Nephron (organoid): ENCODE measurements around the gene RAB20.

Source experiments
- H3K27ac Mint-ChIP-seq, 3 experiments: 2 replicates each; pipeline ENCODE4 v1.8.0; 2020; ENCODE audit warnings: mixed read lengths in 3 of 3, mild to moderate bottlenecking in 2 of 3, moderate library complexity in 1 of 3
- H3K27me3 Mint-ChIP-seq: 2 replicates; pipeline ENCODE4 v1.8.0; 2021; ENCODE audit warnings: low read depth, mild to moderate bottlenecking, moderate library complexity, mixed read lengths
- H3K36me3 Mint-ChIP-seq: 2 replicates; pipeline ENCODE4 v1.8.0; 2020; ENCODE audit warnings: low read depth, mixed read lengths
- H3K4me1 Mint-ChIP-seq: 2 replicates; pipeline ENCODE4 v1.8.0; 2020; ENCODE audit warnings: mixed read lengths
- H3K4me3 Mint-ChIP-seq, 3 experiments: 2 replicates each; pipeline ENCODE4 v1.8.0; 2020; ENCODE audit warnings: mild to moderate bottlenecking in 3 of 3, mixed read lengths in 3 of 3, moderate library complexity in 2 of 3
- H3K9me3 Mint-ChIP-seq: 2 replicates; pipeline ENCODE4 v1.8.0; 2020; ENCODE audit warnings: mixed read lengths
- TF ChIP-seq, protein P1 (sequence below), 3 experiments: fragments of 200-600 bp; sonication (generic); IDR thresholded peaks; one replicate each; pipeline ENCODE4 v1.5.0; 2021; ENCODE audit warnings: antibody characterized with exemption in 3 of 3; ENCODE audit not compliant: unreplicated experiment in 3 of 3

RAB20 gene

DNA sequence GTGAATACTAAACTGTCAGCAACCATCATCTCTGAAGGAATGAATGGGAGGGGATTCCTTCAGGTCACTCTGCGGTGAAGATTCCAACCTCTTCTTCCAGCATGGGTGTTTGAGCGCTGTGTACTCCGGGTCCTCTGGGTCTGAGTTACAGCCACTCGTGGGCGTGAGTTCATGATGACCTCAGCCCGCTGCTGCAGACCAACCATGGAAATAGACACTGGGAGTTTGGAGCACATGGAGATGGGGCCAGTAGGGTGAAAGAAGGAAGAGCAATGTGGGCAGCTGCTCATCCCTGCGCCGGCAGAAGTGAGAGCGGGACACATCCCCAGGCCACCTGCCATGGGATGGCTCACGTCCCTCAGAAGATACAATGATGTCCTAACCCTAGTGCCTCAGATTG is 16.8 kb upstream of the RAB20 start:
- Mint-ChIP-seq H3K9me3 (no peaks in the 10 kb centered on the region), H3K4me3 (no peak overlapping the region), H3K27me3 (peaks cover 12% of the 10 kb centered on the region), H3K4me1 (no peaks in the 10 kb centered on the region), H3K27ac (no peak overlapping the region), H3K36me3 (no peaks in the 10 kb centered on the region)
- TF ChIP-seq, protein P1, sequence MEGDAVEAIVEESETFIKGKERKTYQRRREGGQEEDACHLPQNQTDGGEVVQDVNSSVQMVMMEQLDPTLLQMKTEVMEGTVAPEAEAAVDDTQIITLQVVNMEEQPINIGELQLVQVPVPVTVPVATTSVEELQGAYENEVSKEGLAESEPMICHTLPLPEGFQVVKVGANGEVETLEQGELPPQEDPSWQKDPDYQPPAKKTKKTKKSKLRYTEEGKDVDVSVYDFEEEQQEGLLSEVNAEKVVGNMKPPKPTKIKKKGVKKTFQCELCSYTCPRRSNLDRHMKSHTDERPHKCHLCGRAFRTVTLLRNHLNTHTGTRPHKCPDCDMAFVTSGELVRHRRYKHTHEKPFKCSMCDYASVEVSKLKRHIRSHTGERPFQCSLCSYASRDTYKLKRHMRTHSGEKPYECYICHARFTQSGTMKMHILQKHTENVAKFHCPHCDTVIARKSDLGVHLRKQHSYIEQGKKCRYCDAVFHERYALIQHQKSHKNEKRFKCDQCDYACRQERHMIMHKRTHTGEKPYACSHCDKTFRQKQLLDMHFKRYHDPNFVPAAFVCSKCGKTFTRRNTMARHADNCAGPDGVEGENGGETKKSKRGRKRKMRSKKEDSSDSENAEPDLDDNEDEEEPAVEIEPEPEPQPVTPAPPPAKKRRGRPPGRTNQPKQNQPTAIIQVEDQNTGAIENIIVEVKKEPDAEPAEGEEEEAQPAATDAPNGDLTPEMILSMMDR (IDR thresholded peaks at IDR 0.05; ENCODE audit: unreplicated experiment in 3 of 3), result no peak

DNA sequence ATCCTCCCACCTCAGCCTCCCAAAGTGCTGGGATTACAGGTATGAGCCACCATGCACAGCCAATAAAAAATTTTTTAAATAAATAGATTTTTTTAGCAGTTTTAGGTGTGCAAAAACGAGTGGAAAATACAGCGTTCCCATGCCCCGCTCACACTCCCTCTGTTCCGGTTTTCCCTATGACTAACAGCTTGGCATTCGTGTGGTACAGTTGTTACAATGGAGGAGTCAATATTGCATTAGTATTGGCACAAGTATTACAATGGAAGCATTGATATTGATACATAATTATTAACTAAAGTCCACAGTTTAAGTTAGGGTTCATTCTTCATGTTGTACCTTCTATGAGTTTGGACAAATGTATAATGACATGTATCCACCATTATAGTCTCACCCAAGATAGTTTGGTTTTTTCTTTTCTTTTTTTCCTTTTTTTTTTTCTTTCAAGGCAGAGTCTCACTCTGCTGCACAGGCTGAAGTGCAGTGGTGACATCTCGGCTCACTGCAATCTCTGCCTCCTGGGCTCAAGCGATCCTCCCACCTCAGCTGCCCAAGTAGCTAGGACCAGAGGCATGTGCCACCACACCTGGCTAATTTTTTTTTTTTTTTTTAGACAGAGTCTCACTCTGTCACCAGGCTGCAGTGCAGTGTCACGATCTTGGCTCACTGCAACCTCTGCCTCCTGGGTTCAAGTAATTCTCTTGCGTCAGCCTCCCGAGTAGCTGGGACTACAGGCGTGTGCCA is 15.4 kb upstream of the RAB20 start:
- Mint-ChIP-seq H3K27ac (no peak overlapping the region), H3K4me1 (no peaks in the 10 kb centered on the region), H3K36me3 (no peaks in the 10 kb centered on the region), H3K9me3 (no peaks in the 10 kb centered on the region), H3K27me3 (peaks cover 14% of the 10 kb centered on the region), H3K4me3 (no peak overlapping the region)
- TF ChIP-seq, protein P1 (IDR thresholded peaks at IDR 0.05; ENCODE audit: unreplicated experiment in 3 of 3), result no peak

DNA sequence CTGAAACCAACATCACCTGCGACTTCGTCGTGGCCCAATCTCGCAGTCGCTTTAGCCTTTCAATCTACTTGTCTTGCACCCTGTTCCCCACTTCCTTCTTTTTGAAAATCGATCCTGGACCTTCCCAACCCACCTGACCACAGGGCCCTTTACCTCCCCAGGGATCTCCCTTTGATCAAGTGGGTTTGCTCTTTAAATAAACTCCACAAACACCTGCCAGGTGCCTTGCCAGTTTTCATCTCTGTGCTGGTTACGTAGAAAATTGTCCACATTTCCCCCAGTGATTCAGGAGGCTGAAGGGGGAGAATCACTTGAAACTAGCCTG is 14.5 kb upstream of the RAB20 start:
- Mint-ChIP-seq H3K4me1 (no peaks in the 10 kb centered on the region), H3K27me3 (peaks cover 16% of the 10 kb centered on the region), H3K9me3 (no peaks in the 10 kb centered on the region), H3K36me3 (no peaks in the 10 kb centered on the region), H3K4me3 (no peak overlapping the region), H3K27ac (no peak overlapping the region)
- TF ChIP-seq, protein P1 (IDR thresholded peaks at IDR 0.05; ENCODE audit: unreplicated experiment in 3 of 3), result no peak

DNA sequence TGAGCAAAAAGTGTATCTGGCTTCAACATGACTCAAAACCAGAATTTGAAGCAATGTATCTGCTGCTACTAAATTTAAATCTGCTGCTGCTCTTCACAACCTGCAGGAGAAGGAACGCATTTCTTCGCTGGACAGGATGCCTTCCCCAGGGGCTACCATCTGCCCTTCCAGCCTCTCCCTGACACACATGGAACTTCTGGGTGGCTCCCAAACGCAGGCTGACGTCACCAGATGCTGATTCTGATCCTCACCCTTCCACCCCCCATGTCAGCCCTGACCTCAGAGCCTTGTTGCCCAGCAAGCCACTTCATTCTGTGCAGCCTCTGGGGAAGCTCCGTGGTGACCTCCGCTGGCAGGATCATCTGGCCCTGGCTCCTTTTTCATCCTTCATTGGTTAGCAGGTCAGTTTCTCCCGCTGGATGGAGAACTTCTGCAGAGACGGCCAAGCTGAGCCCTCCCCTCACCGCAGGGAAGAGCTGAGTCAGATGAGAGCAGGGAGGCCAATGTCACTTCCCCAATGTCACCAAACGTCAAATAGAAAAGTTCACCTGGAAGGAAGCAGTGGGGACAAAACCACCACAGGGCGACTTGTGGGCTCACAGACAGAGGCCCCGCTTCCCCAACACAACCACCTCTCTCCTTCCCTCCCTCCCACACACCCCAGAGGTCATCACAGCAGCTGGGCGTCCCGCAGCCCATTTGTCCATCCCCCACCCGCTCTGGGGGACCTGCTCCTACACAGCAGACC is 14.0 kb upstream of the RAB20 start:
- no peaks in the 10 kb centered on the region for H3K36me3 Mint-ChIP-seq
- TF ChIP-seq, protein P1 (IDR thresholded peaks at IDR 0.05; ENCODE audit: unreplicated experiment in 3 of 3), result no peak
- H3K27ac Mint-ChIP-seq, result no peak overlapping the region
- no peaks in the 10 kb centered on the region for H3K4me1 Mint-ChIP-seq
- no peaks in the 10 kb centered on the region for H3K9me3 Mint-ChIP-seq
- peaks cover 16% of the 10 kb centered on the region for H3K27me3 Mint-ChIP-seq
- no peak overlapping the region for H3K4me3 Mint-ChIP-seq

DNA sequence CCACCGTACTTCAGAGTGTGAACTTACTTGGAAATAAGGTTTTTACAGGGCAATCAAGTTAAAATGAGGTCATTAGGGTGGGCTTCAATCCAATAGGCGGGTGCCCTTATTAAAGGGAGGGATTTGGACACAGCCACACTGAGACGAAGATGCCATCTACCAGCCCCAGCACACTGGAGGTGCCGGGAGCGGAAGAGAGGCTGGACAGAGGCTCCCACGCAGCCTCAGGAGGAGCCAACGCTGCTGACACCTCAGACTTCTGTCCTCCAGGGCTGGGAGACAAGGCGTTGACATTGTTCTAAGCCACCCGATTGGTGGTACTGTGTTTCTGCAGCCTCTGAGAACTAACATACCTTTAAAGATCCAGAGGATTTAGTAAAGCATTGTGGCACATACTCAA is 12.6 kb upstream of the RAB20 start:
- Mint-ChIP-seq H3K36me3 (no peaks in the 10 kb centered on the region), H3K9me3 (no peaks in the 10 kb centered on the region), H3K4me3 (no peak overlapping the region), H3K27me3 (peaks cover 20% of the 10 kb centered on the region), H3K27ac (no peak overlapping the region), H3K4me1 (no peaks in the 10 kb centered on the region)
- TF ChIP-seq, protein P1 (IDR thresholded peaks at IDR 0.05; ENCODE audit: unreplicated experiment in 3 of 3), result no peak

DNA sequence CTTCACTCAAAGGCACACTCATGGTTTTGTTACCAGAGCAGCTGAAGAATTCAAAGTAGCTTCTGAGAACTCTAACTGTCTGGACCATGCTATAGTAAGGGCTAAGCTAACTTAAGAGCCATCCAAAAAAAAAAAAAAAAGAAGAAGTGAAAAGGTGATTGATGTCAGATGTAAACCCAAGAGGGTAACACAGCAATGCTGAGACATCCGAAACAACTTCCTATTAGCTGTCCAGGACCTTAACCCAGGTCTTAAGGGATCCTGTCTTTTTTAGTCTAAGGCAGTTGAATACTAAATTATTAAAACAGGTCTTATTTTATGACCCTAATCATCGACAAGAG is 11.2 kb upstream of the RAB20 start:
- Mint-ChIP-seq H3K9me3 (no peaks in the 10 kb centered on the region), H3K27ac (no peak overlapping the region), H3K36me3 (no peaks in the 10 kb centered on the region), H3K4me1 (no peaks in the 10 kb centered on the region), H3K27me3 (peaks cover 30% of the 10 kb centered on the region), H3K4me3 (no peak overlapping the region)
- TF ChIP-seq, protein P1 (IDR thresholded peaks at IDR 0.05; ENCODE audit: unreplicated experiment in 3 of 3), result no peak
